SU-DHL-6 (cell line): ENCODE results near the gene SLC30A3.

Experiments
- H2AFZ ChIP-seq: fragments of 200-600 bp; sonication (generic); 2 replicates; pipeline ENCODE4 v1.6.1; 2014; ENCODE audit warnings: low read depth, mild to moderate bottlenecking, moderate library complexity, mixed read lengths, antibody characterized with exemption, low read length; ENCODE audit not compliant: severe bottlenecking
- H3F3A ChIP-seq: fragments of 200-600 bp; shearing (Covaris generic); 2 replicates; pipeline ENCODE4 v1.6.0; 2016; ENCODE audit warnings: antibody characterized with exemption, mild to moderate bottlenecking; ENCODE audit not compliant: insufficient read depth
- H3K27ac ChIP-seq: fragments of 200-600 bp; sonication (generic); 2 replicates; pipeline ENCODE4 v1.5.1; 2016; ENCODE audit warnings: low read depth, mild to moderate bottlenecking, low read length, moderate library complexity, mixed read lengths
- H3K27me3 ChIP-seq: fragments of 200-600 bp; sonication (generic), shearing (Covaris generic); 2 replicates; pipeline ENCODE4 v1.6.0; 2014; ENCODE audit warnings: mild to moderate bottlenecking, low read length
- H3K36me3 ChIP-seq: fragments of 200-600 bp; sonication (generic); 2 replicates; pipeline ENCODE4 v1.6.1; 2014; ENCODE audit warnings: mild to moderate bottlenecking, low read length, mixed read lengths
- H3K4me2 ChIP-seq: fragments of 300-600, 200-600 bp; shearing (Covaris generic), sonication (generic); 2 replicates; pipeline ENCODE4 v1.6.0; 2014; ENCODE audit warnings: low read length, low read depth, mild to moderate bottlenecking; ENCODE audit not compliant: poor library complexity, severe bottlenecking
- H3K4me3 ChIP-seq: fragments of 200-600 bp; sonication (generic); 2 replicates; pipeline ENCODE4 v1.5.1; 2014; ENCODE audit warnings: antibody characterized with exemption, low read length, mild to moderate bottlenecking, mixed read lengths; ENCODE audit not compliant: insufficient read depth, poor library complexity, severe bottlenecking
- H3K79me2 ChIP-seq: fragments of 200-600 bp; sonication (generic); 2 replicates; pipeline ENCODE4 v1.6.1; 2014; ENCODE audit warnings: mild to moderate bottlenecking, low read length, moderate library complexity; ENCODE audit not compliant: insufficient read depth
- H3K9ac ChIP-seq: fragments of 200-600 bp; sonication (generic); 2 replicates; pipeline ENCODE4 v1.7.0; 2014; ENCODE audit warnings: mild to moderate bottlenecking, low read length
- H3K9me2 ChIP-seq: fragments of 200-600 bp; sonication (generic); replicated peaks from 2 replicates; pipeline ENCODE4 v1.6.1; 2014; ENCODE audit warnings: low read length; ENCODE audit not compliant: insufficient read depth
- H3K9me3 ChIP-seq: fragments of 200-600 bp; sonication (generic); 2 replicates; pipeline ENCODE4 v1.6.1; 2014; ENCODE audit warnings: low read length, mixed read lengths; ENCODE audit not compliant: insufficient read depth
- H4K20me1 ChIP-seq: fragments of 200-600 bp; sonication (generic); 2 replicates; pipeline ENCODE4 v1.6.1; 2014; ENCODE audit warnings: low read depth, mild to moderate bottlenecking, antibody characterized with exemption, low read length, moderate library complexity, mixed read lengths
- EZH2phosphoT487 ChIP-seq: fragments of 200-600 bp; sonication (generic), shearing (Covaris generic); conservative IDR thresholded peaks from 2 replicates; pipeline ENCODE4 v1.6.1; 2018; ENCODE audit warnings: mild to moderate bottlenecking, antibody characterized with exemption, low read length, moderate library complexity, mixed read lengths
- TF ChIP-seq, protein P1 (sequence below): fragments of 200-600 bp; sonication (generic); IDR thresholded peaks from one replicate; pipeline ENCODE4 v1.5.1; 2017; ENCODE audit warnings: antibody characterized with exemption, mild to moderate bottlenecking, low read length, moderate library complexity; ENCODE audit not compliant: insufficient read depth, poor library complexity, severe bottlenecking

The SLC30A3 gene, protein sequence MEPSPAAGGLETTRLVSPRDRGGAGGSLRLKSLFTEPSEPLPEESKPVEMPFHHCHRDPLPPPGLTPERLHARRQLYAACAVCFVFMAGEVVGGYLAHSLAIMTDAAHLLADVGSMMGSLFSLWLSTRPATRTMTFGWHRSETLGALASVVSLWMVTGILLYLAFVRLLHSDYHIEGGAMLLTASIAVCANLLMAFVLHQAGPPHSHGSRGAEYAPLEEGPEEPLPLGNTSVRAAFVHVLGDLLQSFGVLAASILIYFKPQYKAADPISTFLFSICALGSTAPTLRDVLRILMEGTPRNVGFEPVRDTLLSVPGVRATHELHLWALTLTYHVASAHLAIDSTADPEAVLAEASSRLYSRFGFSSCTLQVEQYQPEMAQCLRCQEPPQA

GRCh38 chr2:27262379-27263286, at the start of gene SLC30A3:
SLC30A3 (minus strand) TSS chr2:27263047; CDS start chr2:27262906, 141 bp downstream.
- Histone ChIP-seq H3K9ac (peak within 1 kb of the TSS; percentile 45; the same call in 1 of the 2 replicates), H3K27ac (no peak within 1 kb of the TSS), H2AFZ (peak within 1 kb of the TSS; percentile 79)

DNA sequence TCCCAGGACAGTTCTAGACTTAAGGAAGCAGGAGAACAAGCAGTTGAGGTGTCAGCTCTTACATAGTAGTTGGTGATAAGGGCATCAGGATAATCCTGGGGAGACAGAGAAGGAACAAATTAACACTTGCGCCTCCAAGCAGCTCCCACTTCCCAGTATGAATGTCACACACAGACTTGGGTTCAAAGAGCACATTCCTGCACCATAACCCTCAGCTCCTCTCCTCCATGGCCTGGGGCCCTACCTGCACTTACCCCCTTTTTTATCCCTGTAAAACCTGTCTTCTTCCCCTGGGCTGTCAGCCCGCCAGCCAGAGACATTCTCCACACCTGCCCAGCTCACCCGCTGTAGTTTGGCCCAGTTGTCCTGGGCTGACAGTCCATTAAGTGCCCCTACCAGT, 49.3 kb upstream of the SLC30A3 start:
- H3K36me3 ChIP-seq: no peaks in the 10 kb centered on the region

More at GRCh38 chr2:27262379-27263286, at the start of gene SLC30A3:
- H4K20me1 ChIP-seq: no peaks in the 10 kb centered on the region
- peak within 1 kb of the TSS; percentile 79 for H3K4me2 ChIP-seq
- H3K79me2 ChIP-seq: no peaks in the 10 kb centered on the region
- no peak; the same call in 1 of the 2 replicates for TF ChIP-seq EZH2phosphoT487
- TF ChIP-seq, protein P1, sequence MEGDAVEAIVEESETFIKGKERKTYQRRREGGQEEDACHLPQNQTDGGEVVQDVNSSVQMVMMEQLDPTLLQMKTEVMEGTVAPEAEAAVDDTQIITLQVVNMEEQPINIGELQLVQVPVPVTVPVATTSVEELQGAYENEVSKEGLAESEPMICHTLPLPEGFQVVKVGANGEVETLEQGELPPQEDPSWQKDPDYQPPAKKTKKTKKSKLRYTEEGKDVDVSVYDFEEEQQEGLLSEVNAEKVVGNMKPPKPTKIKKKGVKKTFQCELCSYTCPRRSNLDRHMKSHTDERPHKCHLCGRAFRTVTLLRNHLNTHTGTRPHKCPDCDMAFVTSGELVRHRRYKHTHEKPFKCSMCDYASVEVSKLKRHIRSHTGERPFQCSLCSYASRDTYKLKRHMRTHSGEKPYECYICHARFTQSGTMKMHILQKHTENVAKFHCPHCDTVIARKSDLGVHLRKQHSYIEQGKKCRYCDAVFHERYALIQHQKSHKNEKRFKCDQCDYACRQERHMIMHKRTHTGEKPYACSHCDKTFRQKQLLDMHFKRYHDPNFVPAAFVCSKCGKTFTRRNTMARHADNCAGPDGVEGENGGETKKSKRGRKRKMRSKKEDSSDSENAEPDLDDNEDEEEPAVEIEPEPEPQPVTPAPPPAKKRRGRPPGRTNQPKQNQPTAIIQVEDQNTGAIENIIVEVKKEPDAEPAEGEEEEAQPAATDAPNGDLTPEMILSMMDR: no peak
- no peaks in the 10 kb centered on the region for H3K36me3 ChIP-seq
- H3F3A ChIP-seq: no peaks in the 10 kb centered on the region
- no peaks in the 10 kb centered on the region for H3K27me3 ChIP-seq
- no peaks in the 10 kb centered on the region for H3K9me3 ChIP-seq
- no peaks in the 10 kb centered on the region for H3K9me2 ChIP-seq
- H3K4me3 ChIP-seq: peak within 1 kb of the TSS; percentile 44

GRCh38 chr2:27309651-27310050, 46.8 kb upstream of the SLC30A3 start:
- TF ChIP-seq EZH2phosphoT487: no peak
- TF ChIP-seq, protein P1: no peak
- Histone ChIP-seq H3K4me2 (no peak overlapping the region), H3K9ac (no peak overlapping the region), H3K9me3 (no peaks in the 10 kb centered on the region), H3F3A (no peaks in the 10 kb centered on the region), H4K20me1 (no peaks in the 10 kb centered on the region), H2AFZ (no peak overlapping the region), H3K36me3 (no peaks in the 10 kb centered on the region), H3K79me2 (no peaks in the 10 kb centered on the region), H3K27me3 (no peaks in the 10 kb centered on the region), H3K27ac (no peak overlapping the region), H3K9me2 (no peaks in the 10 kb centered on the region), H3K4me3 (no peak overlapping the region)

More for the DNA sequence above, 49.3 kb upstream of the SLC30A3 start:
- no peaks in the 10 kb centered on the region for H3K79me2 ChIP-seq
- H3K4me3 ChIP-seq: no peak overlapping the region
- no peaks in the 10 kb centered on the region for H3F3A ChIP-seq
- no peak overlapping the region for H2AFZ ChIP-seq
- H3K9me3 ChIP-seq: no peaks in the 10 kb centered on the region
- no peak overlapping the region for H3K9ac ChIP-seq
- H4K20me1 ChIP-seq: no peaks in the 10 kb centered on the region
- no peak for TF ChIP-seq EZH2phosphoT487
- TF ChIP-seq, protein P1: no peak
- H3K9me2 ChIP-seq: no peaks in the 10 kb centered on the region
- no peaks in the 10 kb centered on the region for H3K27me3 ChIP-seq
- no peak overlapping the region for H3K27ac ChIP-seq
- no peak overlapping the region for H3K4me2 ChIP-seq
